A673 (cell line): ENCODE results near the gene GNA15. TPM values are rescaled to one million over a fixed set of nuclear protein-coding genes. Genes with fewer than 3 reads are reported as not detected.

Source experiments
- BruUV-seq: library from RNA; stranded (reverse); fragments of 400-500 nt; replicated peaks from 2 replicates; lab custom pipeline; 2021; lab: Mats Ljungman, UMichigan
- CTCF ChIA-PET: fragments of 300-600 bp; sonication (Branson Sonifier 250); formaldehyde crosslinking; loops from one replicate; lab custom pipeline; 2022; ENCODE audit warnings: antibody characterized with exemption; lab: Charles Lee
- POLR2A ChIA-PET: fragments of 300-600 bp; sonication (Branson Sonifier 250); formaldehyde crosslinking; loops from one replicate; lab custom pipeline; 2022; ENCODE audit warnings: antibody characterized with exemption; ENCODE audit not compliant: low non-redundant PET; lab: Charles Lee
- DNase-seq: peaks from one replicate; pipeline ENCODE4 v3.0.0-alpha.2; 2015; ENCODE audit warnings: low spot score
- H3K27ac ChIP-seq: fragments of 200-600 bp; sonication (generic); 2 replicates; pipeline ENCODE4 v1.5.1; 2016; ENCODE audit warnings: mixed run types, low read depth, mild to moderate bottlenecking, mixed read lengths, antibody characterized with exemption, low read length; ENCODE audit not compliant: poor library complexity, severe bottlenecking
- H3K27me3 ChIP-seq: fragments of 200-600 bp; sonication (generic); replicated peaks from 2 replicates; pipeline ENCODE4 v1.6.1; 2017; ENCODE audit warnings: mixed run types, low read depth, mild to moderate bottlenecking, mixed read lengths, antibody characterized with exemption, low read length; ENCODE audit not compliant: insufficient read depth, poor library complexity
- H3K36me3 ChIP-seq: fragments of 200-600 bp; sonication (generic); 2 replicates; pipeline ENCODE4 v1.6.1; 2016; ENCODE audit warnings: mixed run types, mild to moderate bottlenecking, mixed read lengths, antibody characterized with exemption, low read length; ENCODE audit not compliant: insufficient read depth, poor library complexity, severe bottlenecking
- H3K4me1 ChIP-seq: fragments of 200-600 bp; sonication (generic); 2 replicates; pipeline ENCODE4 v1.6.1; 2017; ENCODE audit warnings: mixed run types, mild to moderate bottlenecking, mixed read lengths, antibody characterized with exemption, low read length; ENCODE audit not compliant: insufficient read depth, poor library complexity, severe bottlenecking
- H3K4me3 ChIP-seq: fragments of 200-600 bp; sonication (generic); 2 replicates; pipeline ENCODE4 v1.5.1; 2016; ENCODE audit warnings: low read depth, mixed run types, mild to moderate bottlenecking, mixed read lengths, low read length; ENCODE audit not compliant: poor library complexity, severe bottlenecking
- H3K9me3 ChIP-seq: fragments of 200-600 bp; sonication (generic); 2 replicates; pipeline ENCODE4 v1.6.1; 2016; ENCODE audit warnings: mixed run types, low read depth, mild to moderate bottlenecking, mixed read lengths, antibody characterized with exemption, low read length; ENCODE audit not compliant: poor library complexity, severe bottlenecking
- CTCF ChIP-seq: fragments of 300-800, 200-600 bp; sonication (generic); conservative IDR thresholded peaks from 2 replicates; pipeline ENCODE4 v1.5.1; 2017; ENCODE audit warnings: low read depth, mild to moderate bottlenecking, antibody characterized with exemption, low read length, moderate library complexity, mixed read lengths
- EZH2 ChIP-seq: fragments of 200-600 bp; sonication (generic); IDR thresholded peaks from 2 replicates; pipeline ENCODE4 v1.6.1; 2017; ENCODE audit warnings: borderline replicate concordance, low read depth, mild to moderate bottlenecking, mixed read lengths, antibody characterized with exemption, low read length; ENCODE audit not compliant: poor library complexity, severe bottlenecking
- intact Hi-C: fragments of 100-400 bp; cut with micrococcal nuclease; formaldehyde crosslinking; loops from one replicate; pipeline ENCODE4 v1.10.0; 2022; ENCODE audit not compliant: unreplicated experiment
- total RNA-seq: library from RNA; stranded (reverse); gene quantifications from 2 replicates; pipeline ENCODE4 v1.2.3, GENCODE V29; 2021

The GNA15 gene
- total RNA-seq, 1 experiment from 2014 or later, result 0.26 TPM

GRCh38 chr19:3176715-3177501 lies 41.1 kb downstream of the GNA15 start:
- no peaks in the 10 kb centered on the region for H3K36me3 ChIP-seq
- no peaks in the 10 kb centered on the region for H3K27me3 ChIP-seq
- H3K9me3 ChIP-seq, result no peaks in the 10 kb centered on the region
- POLR2A ChIA-PET, result no interaction called here
- DNase-seq, result peak; percentile 48
- H3K4me1 ChIP-seq, result no peaks in the 10 kb centered on the region
- no peak overlapping the region for H3K4me3 ChIP-seq
- no peak overlapping the region for H3K27ac ChIP-seq
- intact Hi-C loops, result no loop called here
- BruUV-seq, result no TSS peak
- CTCF ChIA-PET, result no interaction called here
- TF ChIP-seq CTCF, result no peak
- TF ChIP-seq EZH2, result no peak

GRCh38 chr19:3178377-3178972 lies 42.6 kb downstream of the GNA15 start, which contains the start of gene S1PR4:
TSS of gene S1PR4 (plus strand) at chr19:3178769. CDS start at chr19:3178793, 24 bp downstream.
- ChIA-PET POLR2A (no interaction called here), CTCF (no interaction called here)
- TF ChIP-seq EZH2, result no peak
- no peak for TF ChIP-seq CTCF
- no peak for DNase-seq
- no TSS peak for BruUV-seq
- Histone ChIP-seq H3K9me3 (no peaks in the 10 kb centered on the region), H3K27me3 (no peaks in the 10 kb centered on the region), H3K36me3 (no peaks in the 10 kb centered on the region), H3K4me3 (no peak within 1 kb of the TSS), H3K27ac (no peak within 1 kb of the TSS), H3K4me1 (no peaks in the 10 kb centered on the region)
- intact Hi-C loops, result no loop called here

DNA sequence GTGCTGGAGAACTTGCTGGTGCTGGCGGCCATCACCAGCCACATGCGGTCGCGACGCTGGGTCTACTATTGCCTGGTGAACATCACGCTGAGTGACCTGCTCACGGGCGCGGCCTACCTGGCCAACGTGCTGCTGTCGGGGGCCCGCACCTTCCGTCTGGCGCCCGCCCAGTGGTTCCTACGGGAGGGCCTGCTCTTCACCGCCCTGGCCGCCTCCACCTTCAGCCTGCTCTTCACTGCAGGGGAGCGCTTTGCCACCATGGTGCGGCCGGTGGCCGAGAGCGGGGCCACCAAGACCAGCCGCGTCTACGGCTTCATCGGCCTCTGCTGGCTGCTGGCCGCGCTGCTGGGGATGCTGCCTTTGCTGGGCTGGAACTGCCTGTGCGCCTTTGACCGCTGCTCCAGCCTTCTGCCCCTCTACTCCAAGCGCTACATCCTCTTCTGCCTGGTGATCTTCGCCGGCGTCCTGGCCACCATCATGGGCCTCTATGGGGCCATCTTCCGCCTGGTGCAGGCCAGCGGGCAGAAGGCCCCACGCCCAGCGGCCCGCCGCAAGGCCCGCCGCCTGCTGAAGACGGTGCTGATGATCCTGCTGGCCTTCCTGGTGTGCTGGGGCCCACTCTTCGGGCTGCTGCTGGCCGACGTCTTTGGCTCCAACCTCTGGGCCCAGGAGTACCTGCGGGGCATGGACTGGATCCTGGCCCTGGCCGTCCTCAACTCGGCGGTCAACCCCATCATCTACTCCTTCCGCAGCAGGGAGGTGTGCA lies 43.3 kb downstream of the GNA15 start:
- H3K9me3 ChIP-seq, result no peaks in the 10 kb centered on the region
- no peak overlapping the region for H3K27ac ChIP-seq
- POLR2A ChIA-PET, result no interaction called here
- no TSS peak for BruUV-seq
- TF ChIP-seq EZH2 (no peak), CTCF (no peak)
- intact Hi-C loops, result no loop called here
- H3K4me1 ChIP-seq, result no peaks in the 10 kb centered on the region
- CTCF ChIA-PET, result no interaction called here
- no peaks in the 10 kb centered on the region for H3K36me3 ChIP-seq
- DNase-seq, result no peak
- H3K27me3 ChIP-seq, result no peaks in the 10 kb centered on the region
- no peak overlapping the region for H3K4me3 ChIP-seq
